Measurements from ENCODE around the gene HNMT.

GRCh38 chr2:138058427-138058826 is 94.2 kb downstream of the HNMT start:
- TF ChIP-seq CTCF (IDR thresholded peaks at IDR 0.05; ENCODE audit: insufficient read depth, low read length) (no peak), REST (IDR thresholded peaks at IDR 0.05; ENCODE audit: insufficient replicate concordance, low read depth) (no peak)

Measured in HL-60 (cell line).